Left ventricle myocardium inferior (tissue), 1 donor: ENCODE results near the gene CATSPER3. TPM values are rescaled to one million over a fixed set of nuclear protein-coding genes. Genes with fewer than 3 reads are reported as not detected.

Experiments used
- DNase-seq: peaks from one replicate; pipeline ENCODE4 v3.0.0-alpha.2; 2020
- H3K27ac ChIP-seq: fragments of 200-600 bp; replicated peaks from 2 replicates; pipeline ENCODE4 v1.8.0; 2021
- H3K27me3 ChIP-seq: fragments of 200-600 bp; 2 replicates; pipeline ENCODE4 v1.8.0; 2021; ENCODE audit warnings: low read depth
- H3K36me3 ChIP-seq: fragments of 200-600 bp; 2 replicates; pipeline ENCODE4 v1.8.0; 2021
- H3K4me1 ChIP-seq: fragments of 200-600 bp; 2 replicates; pipeline ENCODE4 v1.8.0; 2021
- H3K4me3 ChIP-seq: fragments of 200-600 bp; 2 replicates; pipeline ENCODE4 v1.8.0; 2021; ENCODE audit warnings: mild to moderate bottlenecking, moderate library complexity
- H3K9me3 ChIP-seq: fragments of 200-600 bp; replicated peaks from 2 replicates; pipeline ENCODE4 v1.8.0; 2021
- CTCF ChIP-seq: fragments of 200-600 bp; IDR thresholded peaks from 2 replicates; pipeline ENCODE4 v1.8.0; 2021; ENCODE audit warnings: antibody characterized with exemption, mild to moderate bottlenecking, borderline replicate concordance
- intact Hi-C: fragments of 100-400 bp; cut with micrococcal nuclease; formaldehyde crosslinking; loops from one replicate; pipeline ENCODE4 v1.11.0; 2022
- total RNA-seq: library from RNA; stranded (reverse); fragmentation: NEBNext Ultra II Directional; extraction: Animal tissue kit (Norgen Biotek cat#: 25700); gene quantifications from one replicate; pipeline ENCODE4 v1.2.1, GENCODE V29; 2021
- donor health status: DM: no; HTN: yes; CAD: no; lungs with severe emphysema.

CATSPER3 gene
- total RNA-seq, 1 donor from 2014 or later: 0.49 TPM

GRCh38 chr5:134935711-134936602, 31.8 kb upstream of the CATSPER3 start:
- Histone ChIP-seq H3K9me3 (no peaks in the 10 kb centered on the region), H3K4me3 (no peak overlapping the region), H3K4me1 (no peaks in the 10 kb centered on the region), H3K36me3 (peaks cover 50% of the 10 kb centered on the region), H3K27me3 (no peaks in the 10 kb centered on the region), H3K27ac (no peak overlapping the region)
- TF ChIP-seq CTCF: no peak
- no peak for DNase-seq
- intact Hi-C loops: no loop called here

GRCh38 chr5:134937526-134937925, 30.2 kb upstream of the CATSPER3 start:
- Histone ChIP-seq H3K36me3 (peaks cover 42% of the 10 kb centered on the region), H3K4me1 (no peaks in the 10 kb centered on the region), H3K27me3 (no peaks in the 10 kb centered on the region), H3K27ac (no peak overlapping the region), H3K9me3 (no peaks in the 10 kb centered on the region), H3K4me3 (no peak overlapping the region)
- DNase-seq: no peak
- no peak for TF ChIP-seq CTCF
- intact Hi-C loops: no loop called here

- no peak overlapping the region for H3K4me3 ChIP-seq
- no peak for TF ChIP-seq CTCF
- H3K9me3 ChIP-seq: no peaks in the 10 kb centered on the region
- H3K36me3 ChIP-seq: peaks cover 38% of the 10 kb centered on the region
- no peaks in the 10 kb centered on the region for H3K27me3 ChIP-seq
- H3K4me1 ChIP-seq: no peaks in the 10 kb centered on the region
- intact Hi-C loops: no loop called here
- DNase-seq: no peak
- H3K27ac ChIP-seq: no peak overlapping the region
Measured at GRCh38 chr5:134938030-134938429, 29.7 kb upstream of the CATSPER3 start.

GRCh38 chr5:134939500-134939899, 28.2 kb upstream of the CATSPER3 start:
- no peak overlapping the region for H3K4me3 ChIP-seq
- no peak for TF ChIP-seq CTCF
- H3K27ac ChIP-seq: no peak overlapping the region
- H3K27me3 ChIP-seq: no peaks in the 10 kb centered on the region
- no peaks in the 10 kb centered on the region for H3K4me1 ChIP-seq
- DNase-seq: no peak
- peaks cover 38% of the 10 kb centered on the region for H3K36me3 ChIP-seq
- no peaks in the 10 kb centered on the region for H3K9me3 ChIP-seq
- intact Hi-C loops: no loop called here

- H3K4me1 ChIP-seq: peaks cover 1% of the 10 kb centered on the region
- no peak for TF ChIP-seq CTCF
- H3K36me3 ChIP-seq: peaks cover 20% of the 10 kb centered on the region
- H3K27ac ChIP-seq: no peak overlapping the region
- H3K4me3 ChIP-seq: no peak overlapping the region
- intact Hi-C loops: no loop called here
- no peaks in the 10 kb centered on the region for H3K27me3 ChIP-seq
- no peak for DNase-seq
- H3K9me3 ChIP-seq: no peaks in the 10 kb centered on the region
Measured at GRCh38 chr5:134943547-134943946, 24.2 kb upstream of the CATSPER3 start.
